GM23248 (cell line): Measurements from ENCODE around the gene DGKQ. TPM values are rescaled to one million over a fixed set of nuclear protein-coding genes. Genes with fewer than 3 reads are reported as not detected.

Experiments used
- DNase-seq: peaks from one replicate; pipeline ENCODE4 v3.0.0-alpha.2; 2015
- H2AFZ ChIP-seq: fragments of 200-600 bp; sonication (generic); 2 replicates; pipeline ENCODE4 v1.6.1; 2016; ENCODE audit warnings: antibody characterized with exemption
- H3F3A ChIP-seq: fragments of 200-600 bp; sonication (generic); 2 replicates; pipeline ENCODE4 v1.6.1; 2016; ENCODE audit warnings: mild to moderate bottlenecking, antibody characterized with exemption, mixed run types; ENCODE audit not compliant: insufficient read depth
- H3K27ac ChIP-seq: fragments of 200-600 bp; sonication (generic); 2 replicates; pipeline ENCODE4 v1.5.1; 2016; ENCODE audit warnings: mild to moderate bottlenecking
- H3K27me3 ChIP-seq: fragments of 200-600 bp; sonication (generic); replicated peaks from 2 replicates; pipeline ENCODE4 v1.6.1; 2016; ENCODE audit warnings: mild to moderate bottlenecking; ENCODE audit not compliant: insufficient read depth
- H3K36me3 ChIP-seq: fragments of 200-600 bp; sonication (generic); 2 replicates; pipeline ENCODE4 v1.6.1; 2016; ENCODE audit warnings: low read depth, mild to moderate bottlenecking
- H3K4me1 ChIP-seq: fragments of 200-600 bp; sonication (generic); 2 replicates; pipeline ENCODE4 v1.6.1; 2016; ENCODE audit warnings: mild to moderate bottlenecking; ENCODE audit not compliant: insufficient read depth
- H3K4me2 ChIP-seq: fragments of 200-600 bp; sonication (generic); one replicate; pipeline ENCODE4 v1.6.1; 2016; ENCODE audit warnings: mild to moderate bottlenecking; ENCODE audit not compliant: unreplicated experiment
- H3K4me3 ChIP-seq: fragments of 200-600 bp; sonication (generic); 2 replicates; pipeline ENCODE4 v1.5.1; 2016; ENCODE audit warnings: mild to moderate bottlenecking
- H3K79me2 ChIP-seq: fragments of 200-600 bp; sonication (generic); 2 replicates; pipeline ENCODE4 v1.6.1; 2016; ENCODE audit warnings: mild to moderate bottlenecking; ENCODE audit not compliant: insufficient read depth
- H3K9ac ChIP-seq: fragments of 200-600 bp; sonication (generic); 2 replicates; pipeline ENCODE4 v1.6.1; 2016; ENCODE audit warnings: mild to moderate bottlenecking
- H3K9me2 ChIP-seq: fragments of 200-600 bp; sonication (generic); 2 replicates; pipeline ENCODE4 v1.6.1; 2016; ENCODE audit warnings: mixed run types, mild to moderate bottlenecking, moderate library complexity; ENCODE audit not compliant: insufficient read depth
- H3K9me3 ChIP-seq: fragments of 200-600 bp; sonication (generic); one replicate; pipeline ENCODE4 v1.6.1; 2017; ENCODE audit warnings: low read depth
- H4K20me1 ChIP-seq: fragments of 200-600 bp; sonication (generic); 2 replicates; pipeline ENCODE4 v1.6.0; 2016; ENCODE audit not compliant: insufficient read depth
- EZH2 ChIP-seq: fragments of 200-600 bp; sonication (generic); IDR thresholded peaks from 2 replicates; pipeline ENCODE4 v1.6.1; 2018; ENCODE audit warnings: antibody characterized with exemption, mild to moderate bottlenecking; ENCODE audit not compliant: insufficient read depth, poor library complexity, severe bottlenecking
- EZH2phosphoT487 ChIP-seq: fragments of 200-600 bp; sonication (generic); IDR thresholded peaks from 2 replicates; pipeline ENCODE4 v1.6.1; 2018; ENCODE audit warnings: antibody characterized with exemption, moderate library complexity, mild to moderate bottlenecking, low read depth; ENCODE audit not compliant: insufficient read depth
- WGBS, 2 experiments: methylation state at CpG; one replicate each; pipeline ENCODE4 v1.1.6; 2015 to 2017; ENCODE audit warnings: low lambda C conversion rate in 2 of 2, low coverage in 1 of 2; ENCODE audit errors: missing lambda C conversion rate in 2 of 2; 5-methylcytosine and 5-hydroxymethylcytosine counted together
- in situ Hi-C: fragments of 300-500 bp; cut with MboI; formaldehyde crosslinking; loops from 2 replicates; pipeline ENCODE4 v1.15.0; 2020
- polyA plus RNA-seq: library from polyadenylated mRNA; unstranded; fragments of >200 nt; fragmentation: Nextera tagmentation; extraction: Ambion mirVana; gene quantifications from 2 replicates; pipeline ENCODE4 v1.2.1, GENCODE V29; 2016
- total RNA-seq: library from RNA; depleted of rRNA; stranded (reverse); fragments of >200 nt; shearing (Covaris generic); gene quantifications from 2 replicates; pipeline ENCODE4 v1.2.3, GENCODE V29; 2014

Gene DGKQ
- total and polyA plus RNA-seq, 2 experiments from 2014 or later = 1.9 to 18.2 TPM

DNA sequence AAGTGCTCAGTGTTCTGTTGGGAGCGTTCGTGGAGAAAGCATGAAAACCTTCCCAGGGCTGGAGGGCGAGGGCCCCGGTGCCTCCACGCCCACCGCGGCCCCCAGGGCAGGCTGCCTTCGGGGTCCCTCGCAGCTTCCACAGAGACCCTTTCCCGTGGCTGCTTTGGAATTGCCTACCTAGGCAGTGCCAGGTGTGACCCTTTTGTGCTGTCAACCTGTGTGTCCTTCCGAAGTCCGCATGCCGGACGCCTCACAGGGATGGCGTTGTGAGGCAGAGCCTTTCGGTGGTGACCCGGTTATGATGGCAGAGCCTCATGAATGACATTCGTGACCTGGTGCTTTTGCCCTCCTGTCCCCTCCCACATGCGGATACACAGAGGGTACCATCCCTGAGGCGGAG lies 23.7 kb downstream of the DGKQ start:
- in situ Hi-C loops = no loop called here
- Histone ChIP-seq H3K9me3 (no peaks in the 10 kb centered on the region), H3K9me2 (no peaks in the 10 kb centered on the region), H3K36me3 (no peaks in the 10 kb centered on the region), H4K20me1 (no peaks in the 10 kb centered on the region), H3K27me3 (no peaks in the 10 kb centered on the region), H3K27ac (no peak overlapping the region), H3F3A (no peaks in the 10 kb centered on the region; the same call in 1 of the 2 replicates), H3K4me3 (no peak overlapping the region), H3K4me1 (no peaks in the 10 kb centered on the region), H3K9ac (no peak overlapping the region), H3K79me2 (no peaks in the 10 kb centered on the region), H3K4me2 (no peak overlapping the region), H2AFZ (no peak overlapping the region)
- 91 to 94% methylated on average over 20 of the region's 20 CpGs for WGBS, 2 experiments
- no peak for DNase-seq
- TF ChIP-seq EZH2 = no peak
- no peak for TF ChIP-seq EZH2phosphoT487

GRCh38 chr4:948936-949300 lies 24.5 kb downstream of the DGKQ start:
- Histone ChIP-seq H3K27ac (no peak overlapping the region), H3K4me1 (no peaks in the 10 kb centered on the region), H3K9me3 (no peaks in the 10 kb centered on the region), H3K79me2 (no peaks in the 10 kb centered on the region), H2AFZ (no peak overlapping the region), H3K36me3 (no peaks in the 10 kb centered on the region), H3K27me3 (no peaks in the 10 kb centered on the region), H3K4me2 (no peak overlapping the region), H3K4me3 (no peak overlapping the region), H3K9ac (no peak overlapping the region), H3F3A (no peaks in the 10 kb centered on the region), H4K20me1 (no peaks in the 10 kb centered on the region), H3K9me2 (no peaks in the 10 kb centered on the region)
- no peak for TF ChIP-seq EZH2
- no peak for TF ChIP-seq EZH2phosphoT487
- no peak for DNase-seq
- in situ Hi-C loops = no loop called here
- 72 to 84% methylated on average over 11 to 13 of the region's 13 CpGs for WGBS, 2 experiments

GRCh38 chr4:948101-948935 lies 25.1 kb downstream of the DGKQ start:
- no peak overlapping the region for H3K4me3 ChIP-seq

DNA sequence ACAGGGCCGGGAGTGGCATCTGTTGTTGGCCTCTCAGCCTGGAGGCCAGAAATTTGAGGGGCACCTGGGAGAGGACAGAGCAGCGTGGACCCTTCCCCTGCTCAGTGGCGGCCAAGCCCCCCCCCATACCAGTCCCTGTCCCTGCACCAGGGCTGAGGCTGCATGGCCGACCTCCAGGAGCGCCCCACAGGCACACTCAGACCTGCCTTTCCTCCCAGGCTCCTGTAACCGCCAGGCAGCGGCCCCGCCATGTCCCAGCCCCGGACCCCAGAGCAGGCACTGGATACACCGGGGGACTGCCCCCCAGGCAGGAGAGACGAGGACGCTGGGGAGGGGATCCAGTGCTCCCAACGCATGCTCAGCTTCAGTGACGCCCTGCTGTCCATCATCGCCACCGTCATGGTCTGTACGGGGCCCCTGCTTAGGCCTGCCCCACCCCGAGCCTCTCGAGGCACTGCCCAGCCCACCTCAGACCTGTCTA lies 25.8 kb downstream of the DGKQ start:
- Histone ChIP-seq H3F3A (no peaks in the 10 kb centered on the region), H3K4me2 (no peak overlapping the region), H3K4me3 (no peak overlapping the region), H2AFZ (no peak overlapping the region), H3K79me2 (no peaks in the 10 kb centered on the region), H3K9me2 (no peaks in the 10 kb centered on the region), H4K20me1 (no peaks in the 10 kb centered on the region), H3K27me3 (no peaks in the 10 kb centered on the region), H3K9ac (no peak overlapping the region), H3K4me1 (no peaks in the 10 kb centered on the region), H3K36me3 (no peaks in the 10 kb centered on the region), H3K27ac (no peak overlapping the region), H3K9me3 (no peaks in the 10 kb centered on the region)
- in situ Hi-C loops = no loop called here
- no peak for TF ChIP-seq EZH2phosphoT487
- TF ChIP-seq EZH2 = no peak
- 95 to 96% methylated on average over 14 to 19 of the region's 19 CpGs for WGBS, 2 experiments
- DNase-seq = no peak

More at GRCh38 chr4:948101-948935, 25.1 kb downstream of the DGKQ start:
- H3K9me3 ChIP-seq = no peaks in the 10 kb centered on the region
- H4K20me1 ChIP-seq = no peaks in the 10 kb centered on the region
- H3K4me2 ChIP-seq = no peak overlapping the region
- TF ChIP-seq EZH2phosphoT487 = no peak
- no peak for TF ChIP-seq EZH2
- no peaks in the 10 kb centered on the region for H3F3A ChIP-seq
- no peaks in the 10 kb centered on the region for H3K27me3 ChIP-seq
- H3K36me3 ChIP-seq = no peaks in the 10 kb centered on the region
- no peaks in the 10 kb centered on the region for H3K9me2 ChIP-seq
- H3K9ac ChIP-seq = no peak overlapping the region
- no peaks in the 10 kb centered on the region for H3K79me2 ChIP-seq
- no peak overlapping the region for H2AFZ ChIP-seq
- 83% methylated on average over 33 of the region's 33 CpGs for WGBS, 2 experiments
- H3K27ac ChIP-seq = no peak overlapping the region
- no peaks in the 10 kb centered on the region for H3K4me1 ChIP-seq
- no peak for DNase-seq
- in situ Hi-C loops = no loop called here
